ENCODE results near the gene TLE6.
A peak's percentile ranks its signal among the peaks of the same experiment; 100 is the strongest.
"Not testable (repeated sequence)": the region's sequence is repeated elsewhere in the genome, so short reads cannot be mapped to it uniquely, and the experiment has no call there.

The TLE6 gene

DNA sequence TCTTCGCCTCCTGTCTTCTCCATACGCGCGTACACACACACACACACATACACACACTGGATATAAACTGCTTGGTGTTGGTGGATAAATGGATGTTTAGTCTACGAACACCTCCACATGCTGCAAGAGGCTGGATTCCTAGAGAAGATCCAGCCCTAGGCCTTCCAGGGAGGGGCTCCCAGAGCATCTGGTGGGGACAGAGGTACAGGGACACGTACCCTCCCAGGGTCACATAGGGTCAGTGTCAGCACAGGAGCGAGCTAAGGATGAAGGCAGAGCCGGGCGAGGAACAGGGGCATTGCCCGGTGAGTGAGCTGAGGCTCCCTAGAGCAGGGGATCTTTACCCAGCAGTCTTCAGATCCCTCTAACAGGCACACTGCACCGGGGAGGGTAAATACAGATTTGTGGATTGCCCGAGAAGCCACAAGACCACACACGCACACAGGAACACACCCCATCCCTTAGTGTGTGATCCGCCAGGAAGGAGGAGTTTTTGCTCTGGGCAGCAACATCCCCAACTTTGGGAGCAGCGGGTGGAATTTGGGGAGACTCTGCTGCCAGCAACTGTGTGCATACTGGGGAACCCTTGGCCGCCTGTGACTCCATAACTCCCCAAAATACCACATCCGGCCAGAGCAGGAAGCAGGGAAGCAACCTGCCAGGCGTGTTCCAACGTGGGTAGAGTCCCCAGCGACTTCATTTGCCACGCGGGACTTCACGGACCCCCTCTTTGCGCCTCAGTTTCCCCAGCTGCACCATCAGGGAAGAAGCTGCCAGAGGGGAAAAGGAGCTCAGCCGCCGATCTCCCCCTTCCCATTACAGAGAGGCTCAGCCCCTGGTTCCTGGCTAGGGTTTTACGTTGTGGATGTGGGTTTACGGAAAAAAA, 57.5 kb downstream of the TLE6 start:
- Histone ChIP-seq H3K4me2 (ENCODE audit: low read length) (peak overlapping the region; percentile 96), H3F3A (ENCODE audit: control insufficient read depth, insufficient read depth) (peaks cover 8% of the 10 kb centered on the region), H3K4me1 (ENCODE audit: control insufficient read depth, low read length) (peaks cover 17% of the 10 kb centered on the region), H3K27me3 (ENCODE audit: control insufficient read depth, low read length) (peaks cover 37% of the 10 kb centered on the region), H3K27ac (ENCODE audit: low read depth, low read length) (peak overlapping the region; percentile 16; the same call in 1 of the 2 replicates), H3K9me2 (replicated peaks; ENCODE audit: control insufficient read depth, low read length) (no peaks in the 10 kb centered on the region), H3K9me3 (ENCODE audit: control insufficient read depth, insufficient read depth, low read length) (no peaks in the 10 kb centered on the region), H3K36me3 (ENCODE audit: control insufficient read depth, low read length) (no peaks in the 10 kb centered on the region), H3K4me3 (ENCODE audit: low read length) (peak overlapping the region; percentile 77), H3K79me2 (ENCODE audit: control insufficient read depth, low read length) (no peaks in the 10 kb centered on the region), H4K20me1 (ENCODE audit: control insufficient read depth, insufficient read depth, low read depth, low read length) (0 out of 2 replicates have a peak, but pooled peaks cover 4% of the 10 kb centered on the region)
- TF ChIP-seq CTCF (IDR thresholded peaks at IDR 0.05; ENCODE audit: low read depth, low read length, poor library complexity, severe bottlenecking) (no peak), EZH2phosphoT487 (IDR thresholded peaks at IDR 0.05; ENCODE audit: borderline replicate concordance, low read length) (no peak)

GRCh38 chr19:3035542-3036118, 58.3 kb downstream of the TLE6 start:
- H3K4me1 ChIP-seq (ENCODE audit: control insufficient read depth, low read length), result peaks cover 24% of the 10 kb centered on the region
- peaks cover 29% of the 10 kb centered on the region for H3K27me3 ChIP-seq (ENCODE audit: control insufficient read depth, low read length)
- H3K4me3 ChIP-seq (ENCODE audit: low read length), result peak overlapping the region; percentile 77
- H3K79me2 ChIP-seq (ENCODE audit: control insufficient read depth, low read length), result no peaks in the 10 kb centered on the region
- no peaks in the 10 kb centered on the region for H3K9me2 ChIP-seq (replicated peaks; ENCODE audit: control insufficient read depth, low read length)
- no peaks in the 10 kb centered on the region for H3K36me3 ChIP-seq (ENCODE audit: control insufficient read depth, low read length)
- TF ChIP-seq EZH2phosphoT487 (IDR thresholded peaks at IDR 0.05; ENCODE audit: borderline replicate concordance, low read length) (no peak), CTCF (IDR thresholded peaks at IDR 0.05; ENCODE audit: low read depth, low read length, poor library complexity, severe bottlenecking) (no peak)
- H4K20me1 ChIP-seq (ENCODE audit: control insufficient read depth, insufficient read depth, low read depth, low read length), result no peaks in the 10 kb centered on the region
- H3K27ac ChIP-seq (ENCODE audit: low read depth, low read length), result peak overlapping the region; percentile 50
- H3F3A ChIP-seq (ENCODE audit: control insufficient read depth, insufficient read depth), result peaks cover 10% of the 10 kb centered on the region
- H3K9me3 ChIP-seq (ENCODE audit: control insufficient read depth, insufficient read depth, low read length), result no peaks in the 10 kb centered on the region
- H3K4me2 ChIP-seq (ENCODE audit: low read length), result peak overlapping the region; percentile 96

DNA sequence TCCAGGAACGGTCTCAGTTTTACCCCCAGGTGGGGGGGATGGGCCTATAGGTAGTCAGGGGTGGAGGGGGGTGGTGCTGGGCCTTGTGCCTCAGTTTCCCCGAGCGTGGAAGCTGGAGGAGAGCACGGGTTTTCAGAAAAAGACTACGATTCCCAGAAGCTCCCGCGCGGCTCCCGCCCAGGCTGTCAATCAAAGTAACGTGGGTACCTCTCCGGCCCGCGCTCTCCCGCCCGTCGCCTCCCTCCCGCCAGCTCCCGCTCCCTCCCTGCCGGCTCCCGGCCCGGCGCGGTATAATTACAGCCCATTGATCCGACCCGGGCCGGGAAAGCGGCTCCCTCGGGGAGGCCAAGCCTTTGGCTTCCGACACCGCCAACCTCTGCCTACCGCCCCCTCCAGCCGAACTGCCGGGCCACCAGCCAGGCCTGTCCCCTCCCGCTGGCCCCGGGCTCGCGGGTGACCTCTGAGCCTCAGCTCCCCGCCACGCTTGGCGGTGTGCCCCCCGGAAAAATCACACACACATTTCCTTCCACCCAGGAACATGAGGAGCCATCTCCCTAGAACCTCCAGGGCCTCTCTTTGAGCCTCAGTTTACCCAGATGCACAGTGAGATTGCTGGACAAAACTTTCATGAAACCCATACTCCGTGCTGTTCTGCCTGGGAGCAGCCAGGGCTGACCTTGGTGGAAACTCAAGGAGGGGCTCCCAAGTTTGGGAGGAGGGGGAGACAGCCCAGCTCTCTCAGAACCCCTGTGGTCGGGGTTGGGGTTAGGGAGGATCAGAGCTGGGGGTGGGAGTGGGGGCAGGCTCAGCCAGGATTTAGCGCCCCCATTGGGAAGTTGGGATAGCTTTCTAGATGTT, 59.0 kb downstream of the TLE6 start:
- Histone ChIP-seq H3K9me2 (replicated peaks; ENCODE audit: control insufficient read depth, low read length) (no peaks in the 10 kb centered on the region), H3K4me3 (ENCODE audit: low read length) (peak overlapping the region; percentile 77), H3K4me1 (ENCODE audit: control insufficient read depth, low read length) (peaks cover 25% of the 10 kb centered on the region), H3F3A (ENCODE audit: control insufficient read depth, insufficient read depth) (peaks cover 11% of the 10 kb centered on the region; the same call in 1 of the 2 replicates), H3K27me3 (ENCODE audit: control insufficient read depth, low read length) (peaks cover 22% of the 10 kb centered on the region), H3K36me3 (ENCODE audit: control insufficient read depth, low read length) (no peaks in the 10 kb centered on the region), H3K79me2 (ENCODE audit: control insufficient read depth, low read length) (no peaks in the 10 kb centered on the region), H3K4me2 (ENCODE audit: low read length) (peak overlapping the region; percentile 96), H3K9me3 (ENCODE audit: control insufficient read depth, insufficient read depth, low read length) (no peaks in the 10 kb centered on the region), H3K27ac (ENCODE audit: low read depth, low read length) (peak overlapping the region; percentile 50), H4K20me1 (ENCODE audit: control insufficient read depth, insufficient read depth, low read depth, low read length) (no peaks in the 10 kb centered on the region)
- TF ChIP-seq EZH2phosphoT487 (IDR thresholded peaks at IDR 0.05; ENCODE audit: borderline replicate concordance, low read length) (no peak), CTCF (IDR thresholded peaks at IDR 0.05; ENCODE audit: low read depth, low read length, poor library complexity, severe bottlenecking) (peak; percentile 50)

DNA sequence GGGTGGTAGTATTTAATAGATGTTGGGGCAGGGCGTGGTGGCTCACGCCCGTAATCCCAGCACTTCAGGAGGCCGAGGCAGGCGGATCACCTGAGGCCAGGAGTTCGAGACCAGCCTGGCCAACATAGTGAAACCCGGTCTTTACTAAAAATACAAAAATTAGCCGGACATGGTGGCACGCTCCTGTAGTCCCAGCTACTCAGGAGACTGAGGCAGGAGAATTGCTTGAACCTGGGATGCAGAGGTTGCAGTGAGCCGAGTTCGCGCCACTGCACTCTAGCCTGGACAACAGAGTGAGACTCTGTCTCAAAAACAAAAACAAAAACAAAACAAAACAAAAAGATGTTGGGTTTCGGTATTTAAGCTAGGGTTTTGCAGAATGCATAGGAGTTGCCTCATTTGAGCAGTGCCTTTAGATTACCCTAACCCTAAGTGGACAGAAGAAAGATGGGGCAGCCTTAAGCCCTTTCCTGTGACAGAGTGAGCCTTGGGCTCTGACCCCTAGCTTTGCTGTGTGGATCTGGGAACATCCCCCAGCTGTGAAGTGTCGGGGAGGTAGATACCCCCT, 59.7 kb downstream of the TLE6 start:
- not testable (repeated sequence) for H3K9me2 ChIP-seq (replicated peaks; ENCODE audit: control insufficient read depth, low read length); H4K20me1 ChIP-seq (ENCODE audit: control insufficient read depth, insufficient read depth, low read depth, low read length); H3K9me3 ChIP-seq (ENCODE audit: control insufficient read depth, insufficient read depth, low read length); H3K27ac ChIP-seq (ENCODE audit: low read depth, low read length); H3K36me3 ChIP-seq (ENCODE audit: control insufficient read depth, low read length); H3K79me2 ChIP-seq (ENCODE audit: control insufficient read depth, low read length)
- H3K4me3 ChIP-seq (ENCODE audit: low read length), result peak overlapping the region; percentile 77
- H3K4me2 ChIP-seq (ENCODE audit: low read length), result peak overlapping the region; percentile 96
- H3F3A ChIP-seq (ENCODE audit: control insufficient read depth, insufficient read depth), result peaks cover 11% of the 10 kb centered on the region; the same call in 1 of the 2 replicates
- H3K4me1 ChIP-seq (ENCODE audit: control insufficient read depth, low read length), result peaks cover 25% of the 10 kb centered on the region
- H3K27me3 ChIP-seq (ENCODE audit: control insufficient read depth, low read length), result peaks cover 18% of the 10 kb centered on the region
